ENCODE data around the gene MAGEA9B. TPM values are rescaled to one million over a fixed set of nuclear protein-coding genes. Genes with fewer than 3 reads are reported as not detected.

MAGEA9B gene
- total RNA-seq, 1 experiment from 2014 or later, result not detected

GRCh38 chrX:149569770-149570169 is 17.5 kb downstream of the MAGEA9B start:
- Mint-ChIP-seq H3K36me3 (ENCODE audit: insufficient read depth, unreplicated experiment) (no peaks in the 10 kb centered on the region), H3K27me3 (ENCODE audit: insufficient read depth, unreplicated experiment) (no peaks in the 10 kb centered on the region), H3K4me1 (ENCODE audit: low read depth, unreplicated experiment) (no peaks in the 10 kb centered on the region), H3K4me3 (ENCODE audit: unreplicated experiment) (no peak overlapping the region), H3K9me3 (ENCODE audit: unreplicated experiment) (no peaks in the 10 kb centered on the region), H3K27ac (ENCODE audit: unreplicated experiment) (no peak overlapping the region)
- CTCF ChIA-PET, result no interaction called here
- no peaks in the 10 kb centered on the region for H3K36me3 ChIP-seq (ENCODE audit: control insufficient read depth, insufficient read depth, low read length)
- no peaks in the 10 kb centered on the region for H3K4me1 ChIP-seq
- POLR2A ChIA-PET, result no interaction called here
- no TSS peak for BruUV-seq (replicated peaks)
- H3K4me3 ChIP-seq (ENCODE audit: low read depth, low read length), result no peak overlapping the region
- H3K27me3 ChIP-seq (replicated peaks; ENCODE audit: control insufficient read depth, insufficient read depth, low read length), result no peaks in the 10 kb centered on the region
- intact Hi-C loops (cut with micrococcal nuclease; ENCODE audit: unreplicated experiment), result no loop called here
- no peak for TF ChIP-seq CTCF (IDR thresholded peaks at IDR 0.05; ENCODE audit: insufficient read depth in 1 of 2, low read depth in 1 of 2, low read length in 1 of 2, severe bottlenecking in 1 of 2, unreplicated experiment in 1 of 2)
- no peaks in the 10 kb centered on the region for H3K9me3 ChIP-seq
- no peak for DNase-seq

- BruUV-seq (replicated peaks), result no TSS peak
- Histone ChIP-seq H3K36me3 (ENCODE audit: control insufficient read depth, insufficient read depth, low read length) (no peaks in the 10 kb centered on the region), H3K27me3 (replicated peaks; ENCODE audit: control insufficient read depth, insufficient read depth, low read length) (no peaks in the 10 kb centered on the region), H3K9me3 (no peaks in the 10 kb centered on the region), H3K4me1 (no peaks in the 10 kb centered on the region), H3K4me3 (ENCODE audit: low read depth, low read length) (no peak overlapping the region)
- Mint-ChIP-seq H3K27me3 (ENCODE audit: insufficient read depth, unreplicated experiment) (no peaks in the 10 kb centered on the region), H3K4me3 (ENCODE audit: unreplicated experiment) (no peak overlapping the region), H3K9me3 (ENCODE audit: unreplicated experiment) (no peaks in the 10 kb centered on the region), H3K4me1 (ENCODE audit: low read depth, unreplicated experiment) (no peaks in the 10 kb centered on the region), H3K36me3 (ENCODE audit: insufficient read depth, unreplicated experiment) (no peaks in the 10 kb centered on the region), H3K27ac (ENCODE audit: unreplicated experiment) (no peak overlapping the region)
- TF ChIP-seq CTCF (IDR thresholded peaks at IDR 0.05; ENCODE audit: insufficient read depth in 1 of 2, low read depth in 1 of 2, low read length in 1 of 2, severe bottlenecking in 1 of 2, unreplicated experiment in 1 of 2), result no peak
- no peak for DNase-seq
- intact Hi-C loops (cut with micrococcal nuclease; ENCODE audit: unreplicated experiment), result no loop called here
- ChIA-PET CTCF (no interaction called here), POLR2A (no interaction called here)
Observed at GRCh38 chrX:149568701-149569296, 18.5 kb downstream of the MAGEA9B start.

GRCh38 chrX:149567621-149568417 is 19.4 kb downstream of the MAGEA9B start:
- CTCF ChIA-PET, result no interaction called here
- no peaks in the 10 kb centered on the region for H3K36me3 ChIP-seq (ENCODE audit: control insufficient read depth, insufficient read depth, low read length)
- TF ChIP-seq CTCF (IDR thresholded peaks at IDR 0.05; ENCODE audit: insufficient read depth in 1 of 2, low read depth in 1 of 2, low read length in 1 of 2, severe bottlenecking in 1 of 2, unreplicated experiment in 1 of 2), result no peak
- H3K27me3 Mint-ChIP-seq (ENCODE audit: insufficient read depth, unreplicated experiment), result no peaks in the 10 kb centered on the region
- no peak overlapping the region for H3K27ac Mint-ChIP-seq (ENCODE audit: unreplicated experiment)
- H3K9me3 ChIP-seq, result no peaks in the 10 kb centered on the region
- intact Hi-C loops (cut with micrococcal nuclease; ENCODE audit: unreplicated experiment), result no loop called here
- BruUV-seq (replicated peaks), result no TSS peak
- no peaks in the 10 kb centered on the region for H3K4me1 Mint-ChIP-seq (ENCODE audit: low read depth, unreplicated experiment)
- H3K36me3 Mint-ChIP-seq (ENCODE audit: insufficient read depth, unreplicated experiment), result no peaks in the 10 kb centered on the region
- H3K4me3 Mint-ChIP-seq (ENCODE audit: unreplicated experiment), result no peak overlapping the region
- no peaks in the 10 kb centered on the region for H3K9me3 Mint-ChIP-seq (ENCODE audit: unreplicated experiment)
- H3K4me1 ChIP-seq, result no peaks in the 10 kb centered on the region
- POLR2A ChIA-PET, result no interaction called here
- H3K27me3 ChIP-seq (replicated peaks; ENCODE audit: control insufficient read depth, insufficient read depth, low read length), result no peaks in the 10 kb centered on the region
- no peak for DNase-seq
- no peak overlapping the region for H3K4me3 ChIP-seq (ENCODE audit: low read depth, low read length)

All from Caco-2 (cell line).